Brain microvascular endothelial cell (primary cell): ENCODE results near the gene CTPS1.

Experiments used
- DNase-seq: peaks from one replicate; pipeline ENCODE4 v3.0.0-alpha.2; 2020
- H3K27ac ChIP-seq: fragments of 250-450 bp; sonication (Bioruptor Pico); 2 replicates; pipeline ENCODE4 v1.5.1; 2020; ENCODE audit warnings: mild to moderate bottlenecking, moderate library complexity
- H3K27me3 ChIP-seq: fragments of 250-450 bp; sonication (Bioruptor Pico); replicated peaks from 2 replicates; pipeline ENCODE4 v1.5.1; 2020; ENCODE audit warnings: mild to moderate bottlenecking
- H3K36me3 ChIP-seq: fragments of 250-450 bp; sonication (Bioruptor Pico); replicated peaks from 2 replicates; pipeline ENCODE4 v1.5.1; 2020; ENCODE audit warnings: mild to moderate bottlenecking
- H3K4me3 ChIP-seq: 2 replicates; pipeline ENCODE4 v1.5.1; 2011; ENCODE audit warnings: low read depth, mild to moderate bottlenecking, control low read depth, low read length, moderate library complexity
- in situ Hi-C: cut with HindIII; loops from 2 replicates; pipeline ENCODE4 v1.10.0; 2017; ENCODE audit warnings: low sequenced_read_pairs, low pct_ligation_motif_present
- TF ChIP-seq, protein P1 (sequence below): IDR thresholded peaks from 2 replicates; pipeline ENCODE4 v1.5.1; 2011; ENCODE audit warnings: low read depth, mild to moderate bottlenecking, moderate library complexity, low read length, control low read depth, inconsistent platforms; ENCODE audit errors: missing control alignments

Gene CTPS1

DNA sequence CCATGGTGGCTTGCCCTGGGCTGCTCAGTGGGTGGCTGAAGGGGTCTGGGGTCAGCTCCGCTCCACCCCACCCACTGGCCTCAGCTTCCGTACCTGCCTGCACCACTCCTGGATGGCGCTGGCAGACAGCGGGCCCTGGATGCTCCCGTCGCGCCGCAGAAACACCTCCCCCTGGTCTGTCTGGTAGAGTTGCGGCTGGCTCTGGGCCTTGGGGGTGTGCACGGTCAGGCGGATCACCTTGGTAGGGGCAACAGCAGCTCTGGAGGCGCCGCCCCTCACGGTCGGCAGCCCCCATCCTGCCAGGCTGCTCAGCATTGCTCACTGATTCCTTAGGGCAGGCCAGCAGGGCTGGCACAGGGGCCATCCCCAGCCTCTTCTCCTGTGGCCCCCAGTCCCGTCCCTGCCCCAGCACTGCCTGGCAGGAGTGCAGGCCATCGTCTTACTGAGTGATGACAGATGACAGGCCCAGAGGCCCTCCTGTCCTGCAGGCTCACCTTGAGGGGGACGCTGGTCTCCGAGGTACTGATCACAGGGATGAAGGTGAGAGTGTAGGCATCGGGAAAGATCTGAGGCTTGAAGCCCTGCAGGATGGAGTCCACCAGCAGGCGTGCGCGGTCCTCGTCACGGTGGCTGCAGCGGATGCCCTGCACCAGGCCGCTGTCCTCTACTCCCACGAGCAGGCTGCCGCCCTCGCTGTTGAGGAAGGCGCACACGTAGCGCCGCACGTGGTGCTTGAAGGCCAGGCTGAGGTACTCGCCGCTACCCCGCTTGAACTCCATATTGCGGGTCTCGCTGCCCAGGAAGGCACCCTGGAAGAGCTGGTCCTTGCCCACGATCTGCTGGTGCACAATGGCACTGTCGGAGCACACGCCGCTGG, 37.9 kb downstream of the CTPS1 start:
- H3K27ac ChIP-seq, result no peak overlapping the region
- in situ Hi-C loops, result no loop called here
- TF ChIP-seq, protein P1, sequence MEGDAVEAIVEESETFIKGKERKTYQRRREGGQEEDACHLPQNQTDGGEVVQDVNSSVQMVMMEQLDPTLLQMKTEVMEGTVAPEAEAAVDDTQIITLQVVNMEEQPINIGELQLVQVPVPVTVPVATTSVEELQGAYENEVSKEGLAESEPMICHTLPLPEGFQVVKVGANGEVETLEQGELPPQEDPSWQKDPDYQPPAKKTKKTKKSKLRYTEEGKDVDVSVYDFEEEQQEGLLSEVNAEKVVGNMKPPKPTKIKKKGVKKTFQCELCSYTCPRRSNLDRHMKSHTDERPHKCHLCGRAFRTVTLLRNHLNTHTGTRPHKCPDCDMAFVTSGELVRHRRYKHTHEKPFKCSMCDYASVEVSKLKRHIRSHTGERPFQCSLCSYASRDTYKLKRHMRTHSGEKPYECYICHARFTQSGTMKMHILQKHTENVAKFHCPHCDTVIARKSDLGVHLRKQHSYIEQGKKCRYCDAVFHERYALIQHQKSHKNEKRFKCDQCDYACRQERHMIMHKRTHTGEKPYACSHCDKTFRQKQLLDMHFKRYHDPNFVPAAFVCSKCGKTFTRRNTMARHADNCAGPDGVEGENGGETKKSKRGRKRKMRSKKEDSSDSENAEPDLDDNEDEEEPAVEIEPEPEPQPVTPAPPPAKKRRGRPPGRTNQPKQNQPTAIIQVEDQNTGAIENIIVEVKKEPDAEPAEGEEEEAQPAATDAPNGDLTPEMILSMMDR, result no peak
- H3K27me3 ChIP-seq, result no peaks in the 10 kb centered on the region
- peaks cover 76% of the 10 kb centered on the region for H3K36me3 ChIP-seq
- no peak overlapping the region for H3K4me3 ChIP-seq
- DNase-seq, result no peak

DNA sequence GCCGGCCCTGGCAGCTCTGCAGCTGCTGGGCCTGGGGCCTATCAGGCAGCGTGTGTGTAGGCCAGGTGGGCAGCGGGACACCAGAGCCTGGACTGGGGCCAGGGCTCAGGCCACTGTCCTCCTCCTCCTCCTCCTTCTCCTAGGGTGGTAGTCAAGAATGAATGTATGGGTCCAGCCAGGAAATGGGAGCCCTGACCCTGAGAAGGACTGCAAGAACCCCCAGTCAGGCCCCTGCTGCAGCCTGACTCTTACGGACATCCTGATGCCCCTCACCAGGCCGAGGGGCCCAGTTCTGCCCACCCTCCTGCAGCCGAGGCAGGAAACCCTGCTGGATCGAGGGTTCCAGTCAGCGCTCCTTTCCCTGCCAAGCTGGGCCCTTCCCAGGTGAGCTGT, 38.5 kb downstream of the CTPS1 start:
- no peak overlapping the region for H3K4me3 ChIP-seq
- in situ Hi-C loops, result no loop called here
- H3K36me3 ChIP-seq, result peaks cover 71% of the 10 kb centered on the region
- H3K27me3 ChIP-seq, result no peaks in the 10 kb centered on the region
- DNase-seq, result no peak
- TF ChIP-seq, protein P1, result no peak
- no peak overlapping the region for H3K27ac ChIP-seq

DNA sequence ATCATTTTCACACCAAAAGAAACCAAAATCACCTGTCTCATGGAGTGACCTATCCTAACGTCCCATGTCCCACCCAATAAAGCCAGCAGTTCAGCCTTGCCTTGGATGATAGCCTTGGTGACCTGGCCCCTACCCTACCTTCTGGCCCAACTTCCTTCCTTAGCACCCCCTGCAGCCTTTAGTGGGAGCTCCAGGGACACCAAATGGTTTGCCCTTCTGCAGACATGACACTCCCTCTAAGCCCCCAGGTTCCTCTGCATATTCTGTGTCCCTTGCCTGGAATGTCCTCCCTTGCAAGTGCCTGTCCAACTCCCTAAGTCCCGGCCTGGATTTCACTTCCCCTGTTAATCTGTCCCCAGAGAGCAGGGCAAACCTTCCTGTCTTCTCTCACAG, 39.9 kb downstream of the CTPS1 start:
- no peak overlapping the region for H3K4me3 ChIP-seq
- H3K27me3 ChIP-seq, result no peaks in the 10 kb centered on the region
- in situ Hi-C loops, result no loop called here
- no peak overlapping the region for H3K27ac ChIP-seq
- DNase-seq, result no peak
- TF ChIP-seq, protein P1, result no peak
- H3K36me3 ChIP-seq, result peaks cover 60% of the 10 kb centered on the region

GRCh38 chr1:41020109-41020576, 40.6 kb downstream of the CTPS1 start:
- Histone ChIP-seq H3K27me3 (no peaks in the 10 kb centered on the region), H3K36me3 (peaks cover 52% of the 10 kb centered on the region), H3K4me3 (no peak overlapping the region), H3K27ac (no peak overlapping the region)
- DNase-seq, result no peak
- TF ChIP-seq, protein P1, result no peak
- in situ Hi-C loops, result no loop called here

DNA sequence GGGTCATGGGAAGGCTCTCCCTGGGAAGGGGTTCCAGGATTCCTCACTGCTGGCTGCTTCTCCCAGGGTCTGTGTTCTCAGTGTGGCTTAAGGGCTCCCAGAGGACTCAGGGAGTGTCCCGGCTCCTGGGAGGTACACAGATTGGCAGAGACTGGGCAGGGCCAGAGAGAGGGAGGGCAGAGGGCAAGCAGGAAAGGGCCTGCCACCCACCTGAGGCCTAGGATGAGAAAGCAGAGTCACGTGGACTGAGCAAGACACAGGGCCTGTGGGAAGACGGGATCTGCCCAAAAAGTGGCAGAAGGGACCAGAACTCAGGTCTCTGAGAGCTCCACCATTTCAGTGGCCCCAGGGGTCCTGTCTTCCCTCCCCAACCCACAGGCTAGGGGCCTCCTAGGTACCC, 41.2 kb downstream of the CTPS1 start:
- Histone ChIP-seq H3K36me3 (peaks cover 47% of the 10 kb centered on the region), H3K27ac (no peak overlapping the region), H3K4me3 (no peak overlapping the region), H3K27me3 (no peaks in the 10 kb centered on the region)
- TF ChIP-seq, protein P1, result no peak
- in situ Hi-C loops, result no loop called here
- DNase-seq, result no peak
